OCI-LY1 (cell line): ENCODE data around the gene ADGRG3.

Experiments used
- H2AFZ ChIP-seq: fragments of 200-600 bp; sonication (generic), shearing (Covaris generic); 2 replicates; pipeline ENCODE4 v1.6.0; 2014; ENCODE audit warnings: antibody characterized with exemption, mild to moderate bottlenecking, low read length
- H3F3A ChIP-seq: fragments of 200-600 bp; sonication (generic), shearing (Covaris generic); 2 replicates; pipeline ENCODE4 v1.6.0; 2014; ENCODE audit warnings: mild to moderate bottlenecking, antibody characterized with exemption, low read length, moderate library complexity; ENCODE audit not compliant: insufficient read depth
- H3K27ac ChIP-seq: fragments of 200-600 bp; sonication (generic); 2 replicates; pipeline ENCODE4 v1.5.1; 2014; ENCODE audit warnings: low read length, mixed run types, mild to moderate bottlenecking, low read depth; ENCODE audit not compliant: poor library complexity, severe bottlenecking
- H3K27me3 ChIP-seq: fragments of 200-600 bp; sonication (generic); 2 replicates; pipeline ENCODE4 v1.6.0; 2014; ENCODE audit warnings: antibody characterized with exemption, mild to moderate bottlenecking, low read length, moderate library complexity; ENCODE audit not compliant: insufficient read depth
- H3K36me3 ChIP-seq: fragments of 200-600 bp; sonication (generic); 2 replicates; pipeline ENCODE4 v1.6.1; 2014; ENCODE audit warnings: mild to moderate bottlenecking, antibody characterized with exemption, low read length, moderate library complexity, mixed read lengths; ENCODE audit not compliant: insufficient read depth
- H3K4me1 ChIP-seq: fragments of 200-600 bp; sonication (generic); 2 replicates; pipeline ENCODE4 v1.5.1; 2014; ENCODE audit warnings: mild to moderate bottlenecking, low read length, moderate library complexity; ENCODE audit not compliant: insufficient read depth, severe bottlenecking
- H3K4me2 ChIP-seq: fragments of 200-600 bp; sonication (generic), shearing (Covaris generic); 2 replicates; pipeline ENCODE4 v1.6.1; 2014; ENCODE audit warnings: low read length
- H3K4me3 ChIP-seq: fragments of 200-600 bp; sonication (generic); 2 replicates; pipeline ENCODE4 v1.5.1; 2014; ENCODE audit warnings: low read length, low read depth, mild to moderate bottlenecking, mixed read lengths; ENCODE audit not compliant: poor library complexity, severe bottlenecking
- H3K79me2 ChIP-seq: fragments of 200-600 bp; shearing (Covaris generic); 2 replicates; pipeline ENCODE4 v1.6.1; 2016; ENCODE audit warnings: mixed run types, low read length, mixed read lengths; ENCODE audit not compliant: insufficient read depth
- H3K9ac ChIP-seq: fragments of 200-600 bp; sonication (generic), shearing (Covaris generic); 2 replicates; pipeline ENCODE4 v1.6.1; 2014; ENCODE audit warnings: mild to moderate bottlenecking, low read length, mixed read lengths
- H3K9me2 ChIP-seq: fragments of 200-600 bp; sonication (generic), shearing (Covaris generic); 2 replicates; pipeline ENCODE4 v1.6.1; 2014; ENCODE audit warnings: low read depth, mild to moderate bottlenecking, low read length, mixed read lengths
- H3K9me3 ChIP-seq: fragments of 200-600 bp; shearing (Covaris generic); 2 replicates; pipeline ENCODE4 v1.6.1; 2014; ENCODE audit warnings: low read length, mixed read lengths
- H4K20me1 ChIP-seq: fragments of 200-600 bp; sonication (generic), shearing (Covaris generic); 2 replicates; pipeline ENCODE4 v1.6.0; 2016; ENCODE audit warnings: mild to moderate bottlenecking, low read length; ENCODE audit not compliant: insufficient read depth
- EZH2 ChIP-seq: fragments of 200-600 bp; sonication (generic), shearing (Covaris generic); IDR thresholded peaks from 2 replicates; pipeline ENCODE4 v1.8.0; 2017; ENCODE audit warnings: borderline replicate concordance, mixed run types, mild to moderate bottlenecking, antibody characterized with exemption, low read length, moderate library complexity, mixed read lengths
- TF ChIP-seq, protein P1 (sequence below): fragments of 200-600 bp; sonication (generic), shearing (Covaris generic); IDR thresholded peaks from 2 replicates; pipeline ENCODE4 v1.5.1; 2017; ENCODE audit warnings: mild to moderate bottlenecking, antibody characterized with exemption, low read length, moderate library complexity, mixed read lengths

Gene ADGRG3

DNA sequence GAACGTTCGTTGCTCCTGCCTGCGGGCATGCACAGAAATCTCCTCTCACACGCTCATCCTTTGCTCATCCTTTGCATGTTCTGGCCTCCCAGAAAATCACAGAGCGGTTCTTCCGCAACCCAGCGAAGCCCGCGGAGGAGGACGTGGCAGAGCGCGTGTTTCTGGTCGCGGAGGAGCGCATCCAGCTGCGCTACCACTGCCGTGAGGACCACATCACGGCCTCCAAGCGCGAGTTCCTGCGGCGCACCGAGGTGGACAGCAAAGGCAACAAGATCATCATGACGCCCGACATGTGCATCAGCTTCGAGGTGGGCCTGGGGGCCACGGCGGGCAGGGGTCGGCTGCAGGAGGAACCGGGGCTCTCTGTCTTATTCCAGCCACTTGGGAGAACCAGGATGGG is 57.9 kb downstream of the ADGRG3 start:
- Histone ChIP-seq H3K4me1 (no peaks in the 10 kb centered on the region), H3K36me3 (no peaks in the 10 kb centered on the region), H3K9me3 (no peaks in the 10 kb centered on the region), H3K4me3 (no peak overlapping the region), H3K27ac (no peak overlapping the region), H2AFZ (no peak overlapping the region), H4K20me1 (no peaks in the 10 kb centered on the region), H3F3A (no peaks in the 10 kb centered on the region), H3K9ac (no peak overlapping the region), H3K79me2 (no peaks in the 10 kb centered on the region), H3K9me2 (no peaks in the 10 kb centered on the region), H3K27me3 (0 out of 2 replicates have a peak, but pooled peaks cover 3% of the 10 kb centered on the region), H3K4me2 (no peak overlapping the region)
- no peak for TF ChIP-seq EZH2
- TF ChIP-seq, protein P1, sequence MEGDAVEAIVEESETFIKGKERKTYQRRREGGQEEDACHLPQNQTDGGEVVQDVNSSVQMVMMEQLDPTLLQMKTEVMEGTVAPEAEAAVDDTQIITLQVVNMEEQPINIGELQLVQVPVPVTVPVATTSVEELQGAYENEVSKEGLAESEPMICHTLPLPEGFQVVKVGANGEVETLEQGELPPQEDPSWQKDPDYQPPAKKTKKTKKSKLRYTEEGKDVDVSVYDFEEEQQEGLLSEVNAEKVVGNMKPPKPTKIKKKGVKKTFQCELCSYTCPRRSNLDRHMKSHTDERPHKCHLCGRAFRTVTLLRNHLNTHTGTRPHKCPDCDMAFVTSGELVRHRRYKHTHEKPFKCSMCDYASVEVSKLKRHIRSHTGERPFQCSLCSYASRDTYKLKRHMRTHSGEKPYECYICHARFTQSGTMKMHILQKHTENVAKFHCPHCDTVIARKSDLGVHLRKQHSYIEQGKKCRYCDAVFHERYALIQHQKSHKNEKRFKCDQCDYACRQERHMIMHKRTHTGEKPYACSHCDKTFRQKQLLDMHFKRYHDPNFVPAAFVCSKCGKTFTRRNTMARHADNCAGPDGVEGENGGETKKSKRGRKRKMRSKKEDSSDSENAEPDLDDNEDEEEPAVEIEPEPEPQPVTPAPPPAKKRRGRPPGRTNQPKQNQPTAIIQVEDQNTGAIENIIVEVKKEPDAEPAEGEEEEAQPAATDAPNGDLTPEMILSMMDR, result no peak

DNA sequence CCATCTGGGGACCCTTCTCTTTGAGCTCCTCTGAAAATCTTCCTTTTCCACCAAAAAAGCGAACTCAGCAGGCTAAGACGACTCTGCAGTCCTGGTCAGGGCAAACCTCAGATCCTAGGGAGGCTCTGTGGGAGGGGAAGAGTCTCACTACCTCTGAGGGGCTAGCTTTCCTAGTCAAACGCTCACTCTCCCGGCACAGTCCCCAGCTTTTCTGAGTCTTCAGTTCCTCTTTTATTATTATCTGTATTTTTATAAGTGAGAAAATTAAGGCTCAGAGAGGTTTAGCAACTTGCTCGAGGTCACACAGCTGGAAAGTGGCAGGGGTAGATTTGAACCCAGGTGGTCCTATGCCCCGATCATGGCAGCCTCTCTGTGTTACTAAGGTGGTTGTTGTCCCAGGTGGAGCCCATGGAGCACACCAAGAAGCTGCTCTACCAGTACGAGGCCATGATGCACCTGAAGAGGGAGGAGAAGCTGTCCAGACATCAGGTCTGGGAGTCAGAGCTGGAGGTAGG is 58.4 kb downstream of the ADGRG3 start:
- no peaks in the 10 kb centered on the region for H3K9me2 ChIP-seq
- no peak overlapping the region for H3K4me2 ChIP-seq
- TF ChIP-seq EZH2, result no peak
- TF ChIP-seq, protein P1, result no peak
- H2AFZ ChIP-seq, result no peak overlapping the region
- 0 out of 2 replicates have a peak, but pooled peaks cover 3% of the 10 kb centered on the region for H3K27me3 ChIP-seq
- H3F3A ChIP-seq, result no peaks in the 10 kb centered on the region
- no peaks in the 10 kb centered on the region for H3K4me1 ChIP-seq
- H3K36me3 ChIP-seq, result no peaks in the 10 kb centered on the region
- no peaks in the 10 kb centered on the region for H3K9me3 ChIP-seq
- H3K4me3 ChIP-seq, result no peak overlapping the region
- no peak overlapping the region for H3K27ac ChIP-seq
- no peaks in the 10 kb centered on the region for H4K20me1 ChIP-seq
- no peak overlapping the region for H3K9ac ChIP-seq
- H3K79me2 ChIP-seq, result no peaks in the 10 kb centered on the region

DNA sequence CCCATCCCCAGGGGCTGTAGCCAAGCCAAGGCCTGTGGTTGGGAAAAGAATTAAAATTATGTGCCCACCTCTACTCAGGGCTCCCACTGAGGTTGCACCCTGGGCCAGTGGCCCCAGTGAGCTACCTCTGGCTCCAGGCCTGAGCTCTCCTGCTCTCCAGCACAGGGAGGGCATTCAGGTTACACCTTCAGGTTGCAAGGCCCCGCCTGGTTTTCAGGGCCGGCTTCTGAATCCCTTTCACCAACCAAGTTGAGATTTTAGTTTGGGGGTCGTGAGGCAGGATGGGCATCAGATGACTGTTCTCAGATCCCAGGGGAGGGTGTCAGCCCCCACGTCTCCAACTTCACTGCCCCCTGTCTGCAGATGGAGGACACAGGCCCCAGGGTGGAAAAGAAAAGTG is 59.5 kb downstream of the ADGRG3 start:
- Histone ChIP-seq H3K9ac (no peak overlapping the region), H3K27me3 (0 out of 2 replicates have a peak, but pooled peaks cover 3% of the 10 kb centered on the region), H3K79me2 (no peaks in the 10 kb centered on the region), H2AFZ (no peak overlapping the region), H3K4me3 (no peak overlapping the region), H3K27ac (no peak overlapping the region), H4K20me1 (no peaks in the 10 kb centered on the region), H3K4me2 (no peak overlapping the region), H3K9me2 (no peaks in the 10 kb centered on the region), H3K4me1 (no peaks in the 10 kb centered on the region), H3K36me3 (no peaks in the 10 kb centered on the region), H3F3A (no peaks in the 10 kb centered on the region), H3K9me3 (peaks cover 4% of the 10 kb centered on the region; the same call in 1 of the 2 replicates)
- TF ChIP-seq EZH2, result no peak
- TF ChIP-seq, protein P1, result no peak
